GM21619 (cell line): Measurements from ENCODE around the gene HOXB1.
"Not testable (repeated sequence)": the region's sequence is repeated elsewhere in the genome, so short reads cannot be mapped to it uniquely, and the experiment has no call there.

Experiments
- ATAC-seq: cut with Tn5 transposase; IDR thresholded peaks from one replicate; pipeline ENCODE4 v1.9.1; 2021; ENCODE audit not compliant: unreplicated experiment

HOXB1 gene

DNA sequence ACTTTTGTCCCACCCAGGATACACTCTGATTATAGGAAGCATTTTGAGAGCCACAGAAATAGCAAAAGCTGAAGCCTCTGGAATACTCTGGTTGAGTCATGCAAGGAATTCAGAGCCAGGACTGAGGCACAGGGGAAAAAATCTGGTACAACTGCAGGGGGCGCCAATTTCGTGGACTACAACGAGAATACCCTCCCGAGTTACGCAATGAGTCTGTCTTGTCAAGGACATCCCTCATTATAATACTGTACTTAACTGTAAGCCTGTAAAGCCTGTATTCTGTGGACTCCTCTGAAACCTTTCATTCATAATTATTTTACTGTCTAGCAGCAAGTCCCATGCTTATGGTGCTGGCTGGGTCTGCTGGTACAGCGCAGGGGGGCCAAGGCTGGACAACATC, 7.8 kb downstream of the HOXB1 start:
- no peak for ATAC-seq

DNA sequence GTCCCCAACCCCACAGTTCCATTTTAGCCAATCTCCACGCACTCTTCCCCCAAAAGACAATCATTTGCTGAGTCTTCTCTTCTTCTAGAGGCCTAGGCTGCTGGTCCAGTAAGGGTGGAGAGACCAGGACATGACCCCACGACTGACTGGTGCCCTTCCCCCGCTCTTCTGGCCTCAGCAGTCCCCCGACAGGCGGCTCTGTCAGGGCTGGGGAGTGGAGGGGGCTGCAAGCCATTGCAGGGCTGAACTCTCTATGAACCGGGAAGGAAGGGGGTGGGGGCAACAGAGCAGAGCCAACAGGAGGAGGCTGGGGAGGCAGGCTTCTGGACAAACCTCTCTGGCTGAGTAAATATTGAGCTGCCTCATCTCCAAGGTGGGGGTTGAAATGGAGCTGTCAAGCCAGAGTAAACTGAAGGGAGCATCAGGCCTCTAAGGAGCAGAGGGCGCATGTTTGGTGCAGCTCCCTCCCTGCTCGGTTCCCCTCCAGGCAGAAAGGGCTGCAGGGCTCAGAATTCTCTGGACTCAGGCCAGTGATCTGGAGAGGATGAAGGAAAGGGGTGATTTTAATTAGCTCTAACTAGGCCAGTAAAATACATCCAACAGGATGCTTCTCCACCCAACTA, 8.7 kb downstream of the HOXB1 start:
- ATAC-seq, result no peak

DNA sequence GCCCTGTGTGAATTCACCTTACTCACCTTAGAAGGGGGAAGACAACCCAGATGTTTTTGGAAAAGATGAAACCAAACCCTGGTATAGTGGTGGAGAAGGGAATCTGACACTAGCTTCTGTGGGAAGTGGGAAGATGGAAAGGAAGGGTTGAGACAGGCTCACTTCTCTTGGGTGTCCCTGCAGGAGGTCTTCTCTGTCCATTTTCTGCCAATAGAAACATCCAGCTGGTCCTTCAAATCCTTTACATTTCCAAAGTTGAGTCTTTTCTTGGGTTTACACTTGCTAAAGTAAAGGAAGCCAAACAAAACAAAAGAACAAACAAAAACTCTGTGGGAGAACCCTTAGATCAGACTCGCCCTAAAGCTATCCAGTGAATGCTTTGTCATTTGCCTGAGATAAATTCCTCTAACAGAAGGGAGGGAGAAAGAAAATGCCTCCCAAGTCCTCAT, 10.2 kb downstream of the HOXB1 start:
- ATAC-seq, result no peak

DNA sequence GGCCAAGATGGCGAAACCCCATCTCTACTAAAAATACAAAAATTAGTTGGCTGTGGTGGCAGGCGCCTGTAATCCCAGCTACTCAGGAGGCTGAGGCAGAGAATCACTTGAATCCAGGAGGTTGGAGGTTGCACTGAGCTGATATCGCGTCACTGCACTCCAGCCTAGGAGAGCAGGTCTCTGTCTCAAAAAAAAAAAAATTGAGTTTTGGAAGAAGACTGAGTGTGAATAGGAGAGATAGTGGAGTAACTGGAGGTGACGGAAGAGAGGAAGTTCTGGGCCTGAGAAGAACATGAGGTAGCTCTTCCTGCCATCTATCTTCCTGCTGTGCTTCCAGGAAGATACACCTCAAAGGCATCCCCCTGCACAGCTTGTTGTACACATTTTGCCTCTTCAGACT, 11.4 kb downstream of the HOXB1 start:
- ATAC-seq, result no peak

DNA sequence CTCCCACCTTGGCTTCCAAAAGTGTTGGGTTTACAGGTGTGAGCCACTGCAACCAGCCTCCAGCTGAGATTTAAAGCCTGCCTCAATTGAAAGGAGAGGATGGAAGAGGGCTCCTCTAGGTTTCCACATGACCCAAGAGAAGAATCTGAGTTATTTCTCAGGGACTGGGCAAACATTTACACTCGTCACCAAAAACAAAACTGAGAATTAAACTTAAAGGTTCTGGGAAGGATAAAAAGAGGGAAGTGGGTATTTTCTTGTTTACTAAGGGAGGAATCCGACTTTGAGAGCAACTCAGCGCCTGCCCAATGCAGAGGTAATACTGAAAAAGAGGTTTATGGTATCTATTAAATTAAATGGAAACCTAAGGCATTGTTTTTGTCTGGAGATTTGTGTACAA, 13.3 kb downstream of the HOXB1 start:
- ATAC-seq, result no peak

DNA sequence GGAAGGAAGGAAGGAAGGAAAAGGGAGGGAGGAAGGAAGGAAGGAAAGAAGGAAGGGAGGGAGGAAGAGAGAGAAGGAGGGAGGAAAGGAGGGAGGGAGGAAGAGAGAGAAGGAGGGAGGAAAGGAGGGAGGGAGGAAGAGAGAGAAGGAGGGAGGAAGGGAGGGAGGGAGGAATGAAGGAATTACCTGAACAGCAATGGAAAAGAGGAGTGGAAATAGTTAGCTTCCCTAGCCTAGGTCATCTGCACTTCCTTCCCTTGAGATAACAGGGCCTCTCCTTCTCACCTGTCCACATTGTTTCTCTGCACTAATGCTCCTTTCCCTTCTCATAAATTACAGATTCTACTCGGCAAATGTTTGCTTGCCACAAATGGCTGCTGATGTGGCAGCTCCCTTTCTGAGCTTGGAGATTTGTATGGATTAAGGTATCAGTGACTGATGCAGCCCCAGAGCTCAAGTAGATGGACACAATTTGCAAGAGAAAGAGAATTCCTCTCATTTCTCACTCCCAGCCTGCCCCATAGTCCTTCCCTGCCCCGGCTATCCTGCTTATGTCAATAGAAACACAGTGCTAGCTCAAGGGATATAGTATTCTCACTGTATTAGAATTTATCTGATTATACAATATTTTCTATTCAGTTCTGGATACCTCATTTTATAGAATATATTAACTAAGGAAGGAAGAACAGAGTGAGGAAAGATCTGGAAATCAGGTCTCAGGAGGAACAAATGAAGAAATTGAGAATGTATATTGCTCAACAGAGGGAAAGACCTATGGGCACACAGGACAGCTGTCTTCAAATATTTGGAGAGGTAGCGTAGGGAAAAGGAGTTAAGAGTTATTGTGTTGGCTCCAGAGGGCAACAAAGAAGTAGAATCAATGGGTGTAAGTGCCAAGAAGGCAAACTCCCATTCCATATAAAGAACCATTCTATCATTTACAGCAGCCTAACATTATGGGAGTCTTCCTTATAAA, 14.6 kb downstream of the HOXB1 start:
- no peak for ATAC-seq

DNA sequence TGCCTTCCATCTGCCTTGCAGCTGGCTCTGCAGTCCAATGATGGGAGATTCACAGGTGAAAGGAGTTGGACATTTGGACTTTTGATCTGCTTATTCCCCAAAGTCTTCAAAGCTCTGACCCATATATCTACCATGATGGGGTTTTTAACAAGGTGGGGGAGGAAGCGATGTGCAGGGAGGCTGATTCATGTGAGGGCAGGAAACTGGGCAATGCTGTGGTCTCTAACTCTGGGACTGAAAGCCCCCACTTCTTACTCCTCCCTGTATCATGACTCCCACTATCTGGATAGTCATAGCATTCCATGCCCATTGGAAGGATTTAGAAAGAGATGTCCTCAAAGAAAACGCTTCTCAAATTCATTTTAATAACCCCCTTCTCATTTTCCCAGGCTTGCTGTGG, 16.3 kb downstream of the HOXB1 start:
- no peak for ATAC-seq

DNA sequence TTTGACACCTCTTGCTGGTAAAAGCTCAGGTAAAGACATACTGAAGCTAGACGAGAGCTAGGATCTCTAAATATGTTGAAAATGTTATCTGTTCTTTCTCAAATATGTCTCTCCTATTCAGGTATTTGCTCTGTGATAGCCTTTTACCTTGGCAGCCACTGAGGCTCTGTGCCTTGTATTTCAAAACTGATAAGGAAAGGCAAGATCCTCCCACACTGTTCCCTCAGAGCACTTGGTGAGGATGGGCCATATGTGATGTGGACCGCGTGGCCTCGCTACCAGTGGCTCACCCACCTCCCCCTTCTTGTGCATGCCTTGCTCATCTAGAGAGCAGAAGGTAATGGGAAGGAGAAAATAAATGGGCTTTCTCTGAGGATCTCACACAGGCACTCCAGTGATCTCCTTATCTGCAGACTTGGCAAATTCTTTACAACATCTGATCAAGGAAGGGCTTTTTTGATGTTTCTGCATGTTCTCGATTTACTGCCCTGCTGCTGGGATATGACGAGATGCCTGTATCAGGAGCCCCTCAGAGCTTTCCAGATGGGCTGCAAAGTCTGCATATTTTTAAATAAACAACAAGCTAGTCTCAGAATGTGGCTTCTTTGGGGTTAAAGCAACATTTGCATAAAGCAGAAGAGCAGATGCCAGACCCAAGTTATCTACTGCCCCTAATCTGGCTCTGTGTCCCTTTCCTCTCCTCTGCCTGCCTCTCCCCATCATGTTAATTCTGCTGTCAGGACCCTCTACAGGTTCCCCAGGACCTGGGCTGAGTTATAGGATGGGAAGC, 16.9 kb downstream of the HOXB1 start:
- ATAC-seq, result peak; percentile 39

DNA sequence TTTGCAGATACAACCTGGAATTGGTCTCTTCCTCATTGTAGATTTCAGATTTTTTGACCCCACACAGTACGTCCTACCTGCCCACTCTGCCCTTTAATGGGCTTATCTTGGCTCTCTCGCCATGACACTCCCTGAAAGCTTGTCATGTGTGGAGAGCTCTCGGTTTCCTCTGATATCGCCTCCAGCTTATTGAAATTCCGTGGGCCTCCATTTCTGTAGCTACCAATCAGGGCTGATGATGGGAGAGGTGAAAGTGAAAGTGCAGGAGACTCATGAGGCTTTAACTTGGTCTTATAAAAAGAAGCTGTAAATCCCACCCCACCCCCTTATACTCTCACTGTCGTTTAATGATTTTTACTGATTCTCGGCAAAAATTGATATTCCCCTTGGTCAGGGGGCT, 17.7 kb downstream of the HOXB1 start:
- ATAC-seq, result no peak

DNA sequence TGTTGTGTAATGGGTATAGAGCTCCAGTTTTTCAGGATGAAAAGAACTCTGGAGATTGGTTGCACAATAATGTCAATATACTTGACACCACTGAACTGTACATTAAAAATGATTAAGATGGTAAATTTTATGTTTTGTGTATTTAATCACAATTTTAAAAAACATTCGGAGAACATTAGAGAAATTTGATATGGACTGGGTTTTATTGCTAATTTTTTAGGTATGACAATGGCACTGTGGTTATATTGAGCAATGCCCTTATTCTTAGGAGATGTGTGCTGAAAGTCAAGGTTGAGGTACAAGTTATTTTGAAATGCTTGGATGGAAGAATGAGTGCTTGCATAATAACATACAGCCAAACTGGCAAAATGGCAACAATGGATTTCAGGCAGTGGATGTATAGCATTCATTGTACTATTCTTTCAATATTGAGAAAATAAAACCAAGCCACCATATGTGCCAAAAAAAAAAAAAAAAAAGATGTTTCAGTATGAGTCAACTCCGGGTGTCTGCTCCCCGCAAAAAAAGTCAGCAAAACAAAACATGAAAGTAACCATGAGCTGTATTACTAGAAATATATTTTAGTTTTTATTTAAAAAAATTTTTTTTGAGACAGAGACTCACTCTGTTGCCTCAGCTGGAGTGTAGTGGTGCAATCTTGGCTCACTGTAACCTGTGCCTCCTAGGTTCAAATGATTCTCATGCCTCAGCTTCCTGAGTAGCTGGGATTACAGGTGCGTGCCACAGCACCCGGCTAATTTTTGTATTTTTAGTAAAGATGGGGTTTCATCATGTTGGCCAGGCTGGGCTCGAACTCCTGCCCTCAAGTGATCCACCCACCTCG, 19.8 kb downstream of the HOXB1 start:
- ATAC-seq, result peak; percentile 52

DNA sequence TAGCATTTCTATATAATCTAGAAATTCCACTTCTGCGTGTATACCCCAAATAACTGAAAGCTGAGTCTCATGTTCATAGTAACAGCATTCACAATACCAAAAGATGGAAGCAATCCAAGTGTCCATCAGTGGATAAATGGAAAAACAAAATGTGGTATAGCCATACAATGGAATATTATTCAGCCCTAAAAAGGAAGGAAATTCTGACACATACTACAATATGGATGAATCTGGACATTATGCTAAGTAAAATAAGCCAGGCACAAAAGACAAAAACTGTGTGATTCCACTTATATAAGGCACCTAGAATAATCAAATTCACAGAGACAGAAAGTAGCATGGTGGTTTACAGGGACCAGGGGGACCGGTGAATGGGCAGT, 20.4 kb downstream of the HOXB1 start:
- no peak for ATAC-seq

DNA sequence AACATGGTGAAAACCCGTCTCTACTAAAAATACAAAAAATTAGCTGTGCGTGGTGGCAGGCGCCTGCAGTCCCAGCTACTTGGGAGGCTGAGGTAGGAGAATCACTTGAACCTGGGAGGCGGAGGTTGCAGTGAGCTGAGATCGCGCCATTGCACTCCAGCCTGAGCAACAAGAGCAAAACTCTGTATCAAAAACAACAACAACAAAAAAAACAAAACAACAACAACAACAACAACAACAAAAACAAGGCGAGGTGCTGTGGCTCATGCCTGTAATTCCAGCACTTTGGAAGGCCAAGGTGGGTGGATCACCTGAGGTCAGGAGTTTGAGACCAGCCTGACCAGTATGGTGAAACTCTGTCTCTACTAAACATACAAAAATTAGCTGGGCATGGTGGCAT, 21.1 kb downstream of the HOXB1 start:
- ATAC-seq, result not testable (repeated sequence)

DNA sequence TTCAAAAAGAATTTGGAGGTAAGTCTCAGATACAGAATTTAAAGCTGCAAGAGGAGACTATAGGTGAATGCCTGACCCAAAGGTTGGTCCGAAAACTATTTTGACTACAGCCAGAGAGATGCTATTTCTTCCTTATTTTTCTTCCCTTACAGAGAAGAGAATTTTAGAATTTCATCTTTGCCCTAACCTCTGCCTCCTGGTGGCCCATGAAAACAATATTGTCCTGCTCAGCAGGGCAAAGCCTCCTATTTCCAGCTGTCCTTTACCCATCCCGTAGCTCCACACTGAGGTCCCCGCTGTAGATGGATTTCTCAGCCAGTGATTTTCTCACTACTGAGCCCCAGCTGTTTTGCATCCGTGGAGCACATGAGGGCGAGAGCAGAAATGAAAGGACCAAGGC, 24.6 kb downstream of the HOXB1 start:
- ATAC-seq, result no peak

DNA sequence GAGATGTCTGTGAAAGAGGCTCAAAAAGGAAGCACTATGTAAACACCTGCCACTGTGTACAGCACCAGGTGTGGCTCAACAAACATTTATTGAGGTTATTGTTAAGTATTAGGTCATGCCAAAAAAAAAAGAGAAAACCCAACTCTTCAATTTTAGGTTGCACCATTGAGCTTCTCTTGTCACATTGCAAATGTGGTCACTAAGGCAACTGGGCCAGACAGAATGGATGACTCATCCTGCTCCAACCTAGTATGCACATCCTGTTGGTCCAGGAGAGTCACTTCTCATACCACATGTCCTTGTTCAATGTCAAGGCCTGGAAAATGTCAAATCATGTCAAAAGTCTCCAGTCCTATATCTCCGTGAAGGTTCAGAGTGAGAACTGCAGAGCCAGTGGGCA, 25.0 kb downstream of the HOXB1 start:
- ATAC-seq, result peak; percentile 80

DNA sequence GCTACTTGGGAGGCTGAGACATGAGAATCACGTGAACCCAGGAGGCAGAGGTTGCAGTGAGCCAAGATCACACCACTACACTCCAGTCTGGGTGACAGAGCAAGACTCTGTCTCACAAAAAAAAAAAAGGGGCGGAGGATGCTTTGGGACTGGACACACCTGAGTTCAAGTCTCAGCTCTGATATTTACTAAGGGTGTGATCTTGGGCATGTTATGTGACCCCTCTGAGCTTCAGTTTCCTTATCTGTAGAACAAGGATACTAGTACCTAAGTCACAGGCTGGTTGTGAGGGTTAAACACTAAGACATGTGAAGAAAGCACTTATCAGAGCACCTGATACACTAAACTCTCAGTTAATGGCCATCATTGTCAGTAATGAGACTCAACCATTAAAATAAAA, 25.9 kb downstream of the HOXB1 start:
- no peak for ATAC-seq

DNA sequence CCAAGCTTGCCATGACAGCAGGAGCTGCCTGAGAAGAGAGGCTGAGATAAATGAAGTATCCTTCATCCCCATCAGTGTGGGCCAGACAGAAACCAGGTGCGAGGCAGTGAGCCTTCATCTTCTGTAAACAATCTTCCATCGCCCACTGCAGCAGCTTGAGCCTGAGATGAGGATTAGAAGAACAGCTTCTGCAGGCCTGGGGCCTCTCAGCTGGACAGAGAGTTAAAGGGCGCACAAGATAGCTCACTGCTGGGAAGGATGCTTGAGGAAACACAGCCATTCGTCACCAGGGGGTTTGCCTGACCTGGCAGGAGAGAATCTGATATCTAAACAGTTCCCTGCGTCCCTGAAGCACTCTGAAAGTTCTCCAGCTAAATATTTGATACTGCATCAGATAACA, 27.1 kb downstream of the HOXB1 start:
- ATAC-seq, result no peak

DNA sequence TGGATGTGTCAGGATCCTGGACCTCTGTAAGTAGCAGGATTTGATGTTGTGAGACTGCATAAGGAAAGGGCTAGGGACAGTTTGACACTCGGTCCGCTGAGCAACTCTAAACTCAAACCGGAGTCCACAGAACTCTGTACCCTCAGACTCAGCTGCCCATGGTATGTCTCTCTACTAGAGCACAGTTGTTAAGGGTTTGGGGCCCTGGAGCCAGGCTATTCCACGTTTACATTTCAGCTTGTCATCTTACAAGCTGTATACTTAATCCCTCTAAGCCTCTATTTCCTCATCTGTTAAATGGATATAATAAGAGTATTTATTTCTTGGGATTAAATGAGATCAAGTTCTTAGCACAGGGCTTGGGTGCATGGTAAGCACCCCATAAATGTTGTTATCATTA, 27.9 kb downstream of the HOXB1 start:
- no peak for ATAC-seq

DNA sequence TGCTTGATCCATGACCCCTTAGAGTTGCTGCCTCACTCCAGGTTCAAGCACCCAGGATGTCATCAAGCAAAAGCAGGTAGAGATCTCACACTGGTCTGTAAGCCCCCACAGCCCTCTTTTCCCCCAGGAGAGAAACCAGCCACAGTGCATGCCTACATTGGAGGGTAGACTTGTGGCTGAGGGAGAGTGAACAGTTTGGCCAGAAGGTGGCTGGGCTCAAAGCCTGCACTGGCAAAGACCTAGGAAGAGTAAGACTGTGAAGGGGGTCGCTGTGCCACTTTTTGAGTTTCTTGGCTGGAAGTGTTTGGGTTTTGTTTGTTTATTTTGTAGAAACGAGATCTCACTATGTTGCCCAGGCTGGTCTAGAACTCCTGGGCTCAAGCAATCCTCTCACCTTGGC, 28.5 kb downstream of the HOXB1 start:
- no peak for ATAC-seq

DNA sequence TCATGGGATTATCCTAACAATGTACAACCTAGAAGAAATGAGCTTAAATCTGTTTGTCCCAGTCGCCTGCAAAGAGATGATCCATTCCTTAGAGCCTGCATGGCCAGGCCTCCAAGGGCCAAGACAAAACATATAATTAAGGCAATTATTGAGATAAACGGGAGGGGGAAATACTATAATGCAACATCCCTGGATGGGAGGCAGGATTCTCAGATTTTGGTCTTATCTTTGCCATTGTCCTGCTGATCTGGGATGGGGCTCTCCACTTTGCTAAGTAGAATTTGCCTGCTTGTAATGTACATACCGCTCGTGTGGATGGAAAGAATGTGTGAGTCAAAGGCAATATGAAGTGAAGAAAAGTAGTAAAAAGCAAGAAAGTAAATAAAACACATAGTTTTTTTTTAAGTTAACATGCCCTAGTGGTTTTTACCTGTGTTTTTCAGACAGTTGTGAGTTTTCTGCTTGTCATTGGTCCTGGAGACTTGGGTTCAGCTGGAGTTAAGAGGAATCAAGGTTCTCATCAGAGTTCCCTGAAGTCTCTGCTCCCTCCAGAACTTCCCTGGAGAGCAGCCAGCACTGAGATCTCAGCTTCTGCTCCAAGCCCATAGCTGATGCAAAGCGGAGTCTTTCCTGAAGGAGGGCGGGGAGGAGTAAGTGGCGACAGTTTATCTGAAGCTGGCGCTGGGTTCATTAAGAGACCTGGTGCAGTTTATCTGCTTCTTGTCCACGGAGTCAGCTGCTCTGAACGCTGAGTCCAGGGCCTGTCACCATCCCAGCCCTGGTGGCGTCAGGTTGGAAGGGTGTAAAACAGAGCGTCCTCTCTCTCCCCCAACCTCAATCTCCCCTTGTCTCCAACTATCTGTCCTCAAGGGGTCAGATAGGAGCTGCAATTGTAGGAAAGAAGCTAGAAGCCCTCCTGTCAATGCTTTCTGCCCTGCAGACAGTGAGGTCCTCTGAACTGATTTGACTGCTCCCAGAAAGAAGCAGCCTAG, 30.1 kb downstream of the HOXB1 start:
- ATAC-seq, result no peak
